Astrocyte (in vitro differentiated cells and primary cell): Measurements from ENCODE around the gene EIF3F. TPM values are rescaled to one million over a fixed set of nuclear protein-coding genes. Genes with fewer than 3 reads are reported as not detected.

Experiments used
- DNase-seq: peaks from one replicate; pipeline ENCODE4 v3.0.0-alpha.2; 2010; ENCODE audit warnings: low read depth
- FAIRE-seq: peaks from 2 replicates; lab custom pipeline; 2011; peaks lifted over from hg19 to GRCh38; lab: Jason Lieb, UNC
- H2AFZ ChIP-seq: 2 replicates; pipeline ENCODE4 v1.6.0; 2012; ENCODE audit warnings: low read depth, low read length, inconsistent platforms
- H3K27ac ChIP-seq: 2 replicates; pipeline ENCODE4 v1.5.1; 2011; ENCODE audit warnings: low read depth, low read length, inconsistent platforms
- H3K27me3 ChIP-seq: 2 replicates; pipeline ENCODE4 v1.6.0; 2011; ENCODE audit warnings: low read length, inconsistent platforms; ENCODE audit not compliant: insufficient read depth
- H3K36me3 ChIP-seq: 2 replicates; pipeline ENCODE4 v1.5.1; 2011; ENCODE audit warnings: low read length, inconsistent platforms; ENCODE audit not compliant: insufficient read depth
- H3K4me1 ChIP-seq: 2 replicates; pipeline ENCODE4 v1.5.1; 2011; ENCODE audit warnings: low read length, inconsistent platforms; ENCODE audit not compliant: insufficient read depth
- H3K4me2 ChIP-seq: 2 replicates; pipeline ENCODE4 v1.6.0; 2012; ENCODE audit warnings: low read length, inconsistent platforms
- H3K4me3 ChIP-seq: 2 replicates; pipeline ENCODE4 v1.5.1; 2011; ENCODE audit warnings: low read depth, mild to moderate bottlenecking, low read length, inconsistent platforms; ENCODE audit not compliant: insufficient read depth
- H3K79me2 ChIP-seq: 2 replicates; pipeline ENCODE4 v1.6.0; 2012; ENCODE audit warnings: mild to moderate bottlenecking, low read length, inconsistent platforms; ENCODE audit not compliant: insufficient read depth
- H3K9ac ChIP-seq: 2 replicates; pipeline ENCODE4 v1.6.0; 2012; ENCODE audit warnings: mild to moderate bottlenecking, low read length, inconsistent platforms
- H3K9me3 ChIP-seq: 2 replicates; pipeline ENCODE4 v1.5.1; 2012; ENCODE audit warnings: low read depth, mild to moderate bottlenecking, low read length, inconsistent platforms; ENCODE audit not compliant: insufficient read depth
- H4K20me1 ChIP-seq: 2 replicates; pipeline ENCODE4 v1.6.0; 2012; ENCODE audit warnings: low read length, inconsistent platforms; ENCODE audit not compliant: insufficient read depth
- H3K27ac Mint-ChIP-seq: one replicate; pipeline ENCODE4 v1.8.0; 2021; ENCODE audit warnings: mild to moderate bottlenecking, mixed read lengths; ENCODE audit not compliant: unreplicated experiment
- H3K27me3 Mint-ChIP-seq: one replicate; pipeline ENCODE4 v1.8.0; 2021; ENCODE audit warnings: low read depth, mixed read lengths; ENCODE audit not compliant: unreplicated experiment
- H3K36me3 Mint-ChIP-seq: one replicate; pipeline ENCODE4 v1.8.0; 2021; ENCODE audit warnings: low read depth, mixed read lengths; ENCODE audit not compliant: unreplicated experiment
- H3K4me1 Mint-ChIP-seq: one replicate; pipeline ENCODE4 v1.8.0; 2021; ENCODE audit warnings: low read depth, mixed read lengths; ENCODE audit not compliant: unreplicated experiment
- H3K4me3 Mint-ChIP-seq: one replicate; pipeline ENCODE4 v1.8.0; 2021; ENCODE audit warnings: mild to moderate bottlenecking, moderate library complexity, mixed read lengths; ENCODE audit not compliant: unreplicated experiment
- H3K9me3 Mint-ChIP-seq: one replicate; pipeline ENCODE4 v1.8.0; 2021; ENCODE audit warnings: mild to moderate bottlenecking, mixed read lengths; ENCODE audit not compliant: unreplicated experiment
- CTCF ChIP-seq: IDR thresholded peaks from 2 replicates; pipeline ENCODE4 v1.5.1; 2011; ENCODE audit warnings: low read depth, mild to moderate bottlenecking, inconsistent platforms, low read length, moderate library complexity; ENCODE audit not compliant: insufficient read depth
- EZH2 ChIP-seq: IDR thresholded peaks from 2 replicates; pipeline ENCODE4 v1.6.1; 2012; ENCODE audit warnings: mild to moderate bottlenecking, low read length, inconsistent platforms; ENCODE audit not compliant: insufficient read depth
- total RNA-seq: library from RNA; stranded (reverse); gene quantifications from 2 replicates; pipeline ENCODE4 v1.2.1, GENCODE V29; 2021

The EIF3F gene
- total RNA-seq, 1 donor from 2014 or later = 260 TPM

GRCh38 chr11:8041576-8041975, 54.4 kb downstream of the EIF3F start:
- H3K36me3 Mint-ChIP-seq = peaks cover 4% of the 10 kb centered on the region

DNA sequence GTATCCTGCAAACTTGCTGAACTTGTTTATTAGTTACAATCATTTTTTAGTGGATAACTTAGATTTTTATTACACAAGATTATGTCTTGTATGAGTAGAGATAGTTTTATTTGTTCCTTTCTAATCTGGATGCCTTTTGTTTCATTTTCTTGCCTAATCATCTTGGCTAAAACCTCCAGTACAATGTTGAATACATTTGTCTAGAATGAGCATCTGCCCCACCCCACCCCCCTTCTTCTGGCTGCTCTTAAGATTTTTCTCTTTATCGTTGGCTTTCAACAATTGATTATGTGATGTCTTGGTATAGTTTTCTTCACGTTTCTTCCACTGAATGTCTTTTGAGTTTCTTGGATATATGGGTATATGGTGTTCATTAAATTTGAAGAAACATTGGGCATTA, 56.6 kb downstream of the EIF3F start:
- H3K4me1 Mint-ChIP-seq = no peaks in the 10 kb centered on the region
- no peak for DNase-seq
- H3K79me2 ChIP-seq = no peaks in the 10 kb centered on the region
- H3K4me3 Mint-ChIP-seq = no peak overlapping the region
- no peak overlapping the region for H2AFZ ChIP-seq
- H3K36me3 ChIP-seq = no peaks in the 10 kb centered on the region
- H3K27me3 Mint-ChIP-seq = peaks cover 43% of the 10 kb centered on the region
- no peak overlapping the region for H3K4me3 ChIP-seq
- peaks cover 3% of the 10 kb centered on the region for H3K9me3 Mint-ChIP-seq
- peaks cover 16% of the 10 kb centered on the region for H3K27me3 ChIP-seq
- H3K4me2 ChIP-seq = no peak overlapping the region
- H3K4me1 ChIP-seq = no peaks in the 10 kb centered on the region
- H3K9ac ChIP-seq = no peak overlapping the region
- no peaks in the 10 kb centered on the region for H3K9me3 ChIP-seq
- H3K27ac ChIP-seq = no peak overlapping the region
- TF ChIP-seq CTCF = no peak
- TF ChIP-seq EZH2 = no peak
- no peak for FAIRE-seq
- no peaks in the 10 kb centered on the region for H4K20me1 ChIP-seq
- no peak overlapping the region for H3K27ac Mint-ChIP-seq
- H3K36me3 Mint-ChIP-seq = peaks cover 4% of the 10 kb centered on the region

More at GRCh38 chr11:8041576-8041975, 54.4 kb downstream of the EIF3F start:
- Mint-ChIP-seq H3K4me1 (no peaks in the 10 kb centered on the region), H3K9me3 (peaks cover 5% of the 10 kb centered on the region), H3K27me3 (peaks cover 56% of the 10 kb centered on the region), H3K4me3 (no peak overlapping the region), H3K27ac (no peak overlapping the region)
- TF ChIP-seq CTCF = no peak
- no peak for TF ChIP-seq EZH2
- no peaks in the 10 kb centered on the region for H3K9me3 ChIP-seq
- FAIRE-seq (no peak), DNase-seq (no peak)
- H3K9ac ChIP-seq = no peak overlapping the region
- H3K4me2 ChIP-seq = no peak overlapping the region
- H3K4me1 ChIP-seq = no peaks in the 10 kb centered on the region
- no peaks in the 10 kb centered on the region for H3K36me3 ChIP-seq
- H2AFZ ChIP-seq = no peak overlapping the region
- H3K27me3 ChIP-seq = peaks cover 22% of the 10 kb centered on the region
- no peak overlapping the region for H3K27ac ChIP-seq
- H4K20me1 ChIP-seq = no peaks in the 10 kb centered on the region
- H3K79me2 ChIP-seq = no peaks in the 10 kb centered on the region
- H3K4me3 ChIP-seq = no peak overlapping the region

GRCh38 chr11:8045839-8046238, 58.7 kb downstream of the EIF3F start:
- no peak overlapping the region for H2AFZ ChIP-seq
- H3K9ac ChIP-seq = no peak overlapping the region
- peaks cover 16% of the 10 kb centered on the region for H3K27me3 ChIP-seq
- no peaks in the 10 kb centered on the region for H3K9me3 ChIP-seq
- no peaks in the 10 kb centered on the region for H3K9me3 Mint-ChIP-seq
- DNase-seq (no peak), FAIRE-seq (no peak)
- H4K20me1 ChIP-seq = no peaks in the 10 kb centered on the region
- H3K36me3 ChIP-seq = no peaks in the 10 kb centered on the region
- no peaks in the 10 kb centered on the region for H3K4me1 Mint-ChIP-seq
- no peaks in the 10 kb centered on the region for H3K79me2 ChIP-seq
- no peak overlapping the region for H3K4me3 ChIP-seq
- H3K27me3 Mint-ChIP-seq = peaks cover 34% of the 10 kb centered on the region
- no peaks in the 10 kb centered on the region for H3K4me1 ChIP-seq
- H3K4me2 ChIP-seq = no peak overlapping the region
- no peak for TF ChIP-seq CTCF
- no peak for TF ChIP-seq EZH2
- no peak overlapping the region for H3K4me3 Mint-ChIP-seq
- no peak overlapping the region for H3K27ac Mint-ChIP-seq
- H3K36me3 Mint-ChIP-seq = no peaks in the 10 kb centered on the region
- no peak overlapping the region for H3K27ac ChIP-seq
